ENCODE measurements around the gene MEGF11.

MEGF11 gene

DNA sequence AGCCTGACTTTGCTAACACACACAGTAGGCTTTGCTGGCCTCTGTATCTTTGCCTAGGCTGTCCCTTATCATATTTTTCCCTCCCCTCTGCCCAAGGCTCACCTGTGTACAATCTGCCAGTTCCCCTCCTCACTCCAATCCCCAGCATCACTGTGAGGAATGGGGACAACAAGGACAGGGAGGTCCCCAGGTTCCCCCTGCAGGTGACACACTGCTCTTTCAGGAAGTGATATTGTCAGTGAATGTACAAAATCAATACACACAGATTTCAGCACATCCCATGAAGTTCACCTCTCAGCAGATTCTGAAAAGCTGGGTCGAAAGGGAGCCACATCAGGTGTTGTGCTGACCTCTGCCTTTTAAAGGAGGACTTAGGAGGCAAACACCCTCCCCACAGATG is 206.8 kb downstream of the MEGF11 start:
- no peak for DNase-seq

- no peak for DNase-seq
Observed at GRCh38 chr15:66046326-66046725, 207.2 kb downstream of the MEGF11 start.

DNA sequence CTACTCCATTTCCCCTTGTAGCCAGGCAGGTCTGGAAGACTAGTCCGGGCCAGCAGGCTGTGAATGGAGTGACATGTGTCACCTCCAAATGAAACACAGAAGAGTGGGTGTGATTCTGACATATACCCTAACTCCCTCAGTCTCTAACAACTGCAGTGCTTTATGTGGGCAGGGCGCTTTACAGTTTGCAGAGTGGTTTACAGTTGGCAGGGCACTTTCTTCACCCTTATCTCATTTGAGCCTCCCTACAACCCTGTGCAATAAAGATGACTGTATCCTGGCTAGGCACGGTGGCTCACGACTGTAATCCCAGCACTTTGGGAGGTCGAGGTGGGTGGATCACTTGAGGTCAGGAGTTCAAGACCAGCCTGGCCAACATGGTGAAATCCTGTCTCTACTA is 208.0 kb downstream of the MEGF11 start:
- DNase-seq, result no peak

DNA sequence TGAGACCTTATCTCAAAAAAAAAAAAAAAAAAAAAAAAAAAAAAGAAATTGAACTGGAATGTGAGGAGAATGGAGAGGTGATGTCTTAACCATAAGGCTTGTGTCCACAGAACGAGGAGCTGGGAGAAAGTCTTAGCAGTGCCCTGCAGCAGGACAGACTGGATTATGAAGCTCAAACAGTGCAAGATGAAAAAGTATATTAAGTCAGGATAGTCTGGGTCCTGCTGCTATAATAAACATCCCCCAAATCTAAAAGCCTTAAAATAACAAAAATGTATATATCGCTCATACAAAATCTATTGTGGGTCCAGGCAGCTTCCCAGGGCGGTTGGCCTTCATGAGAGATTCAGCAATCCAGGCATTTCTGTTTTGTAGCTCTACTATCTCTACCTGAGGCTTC is 208.7 kb downstream of the MEGF11 start:
- DNase-seq, result no peak

DNA sequence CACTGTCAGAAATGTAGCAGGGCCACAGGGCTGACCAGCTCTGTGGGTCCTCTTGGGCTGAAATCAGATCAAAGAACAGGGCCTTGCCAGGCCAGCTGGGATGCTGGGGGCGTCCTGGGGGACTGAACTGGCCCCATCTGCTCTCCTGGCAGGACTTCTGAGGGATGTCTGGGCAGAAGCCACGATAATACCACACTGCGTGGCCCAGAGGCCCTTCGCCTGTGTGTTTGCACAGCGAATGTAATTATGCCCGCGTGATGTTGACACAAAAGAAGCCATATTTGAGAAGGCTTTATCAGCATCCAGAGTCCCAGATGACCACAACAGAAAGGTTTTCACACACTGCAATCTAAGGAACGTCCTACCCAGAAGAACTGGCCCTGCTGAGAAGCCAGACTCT is 210.3 kb downstream of the MEGF11 start:
- DNase-seq, result no peak

DNA sequence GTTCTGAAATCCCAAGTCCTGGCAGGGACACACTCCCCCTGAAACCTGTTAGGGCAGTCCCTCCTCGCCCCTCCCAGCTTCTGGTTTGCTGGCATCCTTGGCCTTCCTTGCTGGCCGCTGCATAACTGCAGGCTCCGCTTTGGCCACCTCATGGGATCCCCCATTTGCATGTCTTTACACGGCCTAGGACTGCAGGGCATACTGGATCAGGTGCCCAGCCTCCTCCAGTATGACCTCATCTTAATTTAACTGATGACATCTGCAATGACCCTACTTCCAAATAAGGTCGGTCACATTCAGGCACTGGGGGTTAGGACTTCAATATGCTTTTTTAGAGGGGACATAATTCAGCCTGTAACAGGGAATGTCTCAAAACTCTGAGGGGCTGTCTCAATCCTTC is 210.9 kb downstream of the MEGF11 start:
- no peak for DNase-seq

DNA sequence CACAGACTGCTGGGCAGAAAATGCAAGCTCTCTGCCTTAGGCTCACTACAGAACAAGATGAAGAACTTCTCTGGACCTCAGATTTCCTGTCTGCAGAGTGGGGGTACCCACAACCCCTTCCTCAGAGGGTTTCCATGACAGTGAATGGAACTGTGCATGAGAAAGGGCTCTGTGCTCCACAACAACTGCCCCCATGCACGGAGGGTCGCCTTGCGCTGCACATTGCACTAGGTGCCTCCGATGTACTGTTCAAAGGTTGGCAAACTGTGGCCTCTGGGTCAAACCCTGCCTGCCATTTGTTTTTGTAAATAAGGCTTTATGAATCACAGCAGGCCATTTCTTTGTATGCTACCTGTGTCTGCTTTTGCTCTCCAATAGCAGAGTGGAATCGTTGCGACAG is 212.3 kb downstream of the MEGF11 start:
- DNase-seq, result no peak

GRCh38 chr15:66040211-66040892 is 213.2 kb downstream of the MEGF11 start:
- DNase-seq, result no peak

- DNase-seq, result no peak
Observed at GRCh38 chr15:66039117-66039871, 214.3 kb downstream of the MEGF11 start.

DNA sequence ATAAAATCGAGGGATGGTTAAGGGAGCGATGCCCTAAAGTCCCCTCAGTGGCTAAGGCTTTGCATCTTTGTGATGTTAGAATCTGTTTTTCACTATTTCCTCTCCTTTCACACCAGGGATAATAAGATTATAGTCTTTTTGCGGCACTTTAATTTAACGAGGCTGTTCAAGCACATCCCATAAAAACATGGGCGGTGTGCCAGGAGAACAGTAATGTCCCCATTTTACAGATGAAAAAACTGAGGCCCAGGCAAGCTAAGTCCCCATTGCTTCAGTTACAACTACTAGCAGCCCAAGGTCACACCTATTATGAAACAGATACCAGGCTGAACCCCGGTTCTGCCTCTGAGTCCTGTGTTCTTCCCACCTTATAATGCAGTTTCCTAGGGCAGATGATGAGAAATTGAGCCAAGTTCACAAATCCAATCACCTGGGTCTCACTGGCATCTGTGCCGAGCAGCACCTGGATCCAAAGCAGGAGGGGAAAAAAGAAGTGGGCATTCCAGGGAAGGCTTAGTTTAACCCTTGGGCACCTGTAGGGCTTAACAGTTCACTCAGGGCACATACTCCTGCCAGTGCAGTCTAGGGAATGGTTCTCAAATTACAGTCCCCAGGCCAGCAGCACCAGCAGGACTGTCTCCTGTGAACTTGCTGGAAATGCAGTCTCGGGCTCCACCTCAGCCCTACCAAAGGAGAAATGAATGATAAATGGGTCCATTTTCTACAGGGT is 215.0 kb downstream of the MEGF11 start:
- no peak for DNase-seq

DNA sequence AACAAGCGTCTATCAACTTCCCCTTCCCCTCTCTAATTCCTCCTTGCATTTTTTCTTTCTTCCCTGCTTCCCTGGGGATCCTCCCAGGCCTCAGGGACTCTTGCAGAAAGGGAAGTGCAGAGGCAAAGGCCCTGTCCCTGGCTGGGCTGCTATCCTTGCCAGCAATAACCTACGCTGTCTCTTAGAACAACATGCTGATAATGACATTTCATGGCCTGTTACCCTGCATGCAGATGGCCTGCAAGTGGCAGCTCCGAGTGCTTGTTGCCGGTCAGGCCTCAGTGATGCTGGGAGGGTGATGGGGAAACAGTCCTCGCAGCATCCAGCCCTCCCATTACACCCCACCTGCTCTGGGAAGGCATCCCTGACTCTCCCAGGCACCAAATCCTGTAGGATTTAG is 216.7 kb downstream of the MEGF11 start:
- DNase-seq, result no peak

DNA sequence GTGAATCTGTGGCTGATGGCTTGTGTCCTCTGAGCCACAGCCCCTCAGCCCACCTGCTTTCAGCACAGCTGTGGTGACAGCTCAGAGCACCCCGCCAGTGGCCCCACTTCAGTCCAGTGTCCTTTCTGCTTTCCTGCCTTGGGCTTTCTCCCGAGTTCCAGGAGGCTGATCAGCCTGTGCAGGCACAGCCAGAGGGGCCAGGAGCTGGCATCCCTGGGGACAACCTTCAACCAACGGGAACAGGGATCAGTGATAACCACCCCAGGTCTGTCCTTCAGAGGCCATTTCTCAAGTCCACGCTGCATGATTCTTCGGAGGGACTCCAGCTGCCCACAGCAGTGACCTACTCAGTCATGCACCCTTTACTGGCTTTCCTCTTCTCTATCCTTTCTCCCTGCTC is 217.6 kb downstream of the MEGF11 start:
- DNase-seq, result no peak

GRCh38 chr15:66033143-66033542 is 220.4 kb downstream of the MEGF11 start:
- no peak for DNase-seq

DNA sequence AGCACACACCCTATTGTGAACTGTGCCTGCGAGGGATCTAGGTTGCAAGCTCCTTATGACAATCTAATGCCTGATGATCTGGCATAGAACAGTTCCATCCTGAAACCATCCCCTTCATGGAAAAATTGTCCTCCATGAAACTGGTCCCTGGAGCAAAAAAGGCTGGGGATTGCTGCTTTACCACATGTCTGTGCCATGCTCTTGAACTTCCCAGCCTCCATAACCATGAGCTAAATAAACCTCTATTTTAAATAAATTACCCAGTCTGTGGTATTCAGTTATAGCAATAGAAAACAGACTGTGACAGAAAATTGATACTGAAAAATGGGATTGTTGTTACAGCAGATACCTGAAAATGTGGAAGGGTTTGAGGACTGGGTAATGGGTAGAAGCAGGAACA is 221.5 kb downstream of the MEGF11 start:
- DNase-seq, result no peak

- no peak for DNase-seq
Observed at GRCh38 chr15:66030650-66031049, 222.9 kb downstream of the MEGF11 start.

DNA sequence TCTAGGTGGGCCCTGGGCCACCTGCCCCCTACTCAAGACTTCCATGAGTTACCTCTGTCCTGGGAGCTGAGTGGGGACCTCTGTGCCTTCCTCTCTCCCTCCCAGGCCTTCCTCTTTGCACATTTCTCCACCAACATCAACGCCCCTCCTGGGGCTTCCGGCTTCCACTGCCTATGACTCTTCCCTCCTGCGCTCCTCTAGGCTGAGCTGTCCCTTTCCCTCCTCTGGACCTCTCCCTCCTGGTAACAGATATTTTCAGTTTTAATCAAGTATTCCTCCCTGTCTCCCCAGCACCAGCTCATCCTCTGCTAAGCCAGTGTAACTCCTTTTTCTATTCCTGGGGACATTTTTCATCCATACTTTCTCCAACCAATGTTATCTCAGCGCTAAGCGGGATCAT is 223.9 kb downstream of the MEGF11 start:
- no peak for DNase-seq

DNA sequence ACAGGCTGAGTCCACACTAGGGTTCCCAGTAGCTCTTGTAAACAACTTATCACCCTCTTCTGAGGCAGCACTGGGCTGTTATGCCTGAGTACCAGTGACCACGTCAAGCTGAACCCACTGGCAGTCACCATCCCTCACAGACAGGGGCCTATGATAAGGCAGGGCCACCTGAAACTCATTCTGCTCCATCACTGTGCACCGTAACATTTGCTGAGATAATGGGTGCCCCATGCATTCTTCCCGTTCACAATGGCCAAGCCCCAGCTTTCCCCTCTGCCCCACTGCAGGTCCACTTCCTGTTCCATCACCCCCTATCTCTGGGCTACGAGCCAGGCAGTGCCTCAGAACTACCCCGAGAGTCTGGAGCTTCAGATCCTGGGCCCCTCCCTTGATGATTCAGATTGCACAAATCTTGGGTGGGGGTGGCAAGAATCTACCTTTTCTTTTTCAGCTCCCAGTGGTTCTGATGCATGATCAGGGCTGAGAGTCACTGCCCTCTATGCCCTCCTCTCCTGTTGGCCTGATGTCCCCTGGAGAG is 226.2 kb downstream of the MEGF11 start:
- no peak for DNase-seq

GRCh38 chr15:66025972-66026371 is 227.6 kb downstream of the MEGF11 start:
- DNase-seq, result no peak

- DNase-seq, result no peak
Observed at GRCh38 chr15:66025015-66025452, 228.5 kb downstream of the MEGF11 start.

- no peak for DNase-seq
Observed at GRCh38 chr15:66024116-66024515, 229.4 kb downstream of the MEGF11 start.

- DNase-seq, result no peak
Observed at GRCh38 chr15:66023311-66023972, 230.1 kb downstream of the MEGF11 start.

DNA sequence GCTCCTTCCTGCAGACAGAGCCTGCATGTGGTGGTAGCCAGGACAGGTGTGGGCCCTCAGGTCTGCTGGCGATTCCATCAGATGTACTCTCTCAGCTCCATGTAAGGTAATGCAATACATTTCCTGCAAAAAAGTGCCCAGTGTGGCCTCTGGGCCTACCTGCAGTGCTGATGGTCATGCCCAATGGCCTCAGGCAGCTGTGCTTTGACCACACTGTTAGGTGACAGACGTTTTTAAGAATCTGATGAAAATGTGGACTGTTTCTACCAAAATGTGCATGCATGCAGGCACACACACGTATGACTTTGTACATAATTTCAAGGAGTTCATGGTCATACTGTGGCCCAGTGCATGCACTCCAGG is 231.4 kb downstream of the MEGF11 start:
- no peak for DNase-seq

GRCh38 chr15:66021496-66022162 is 231.9 kb downstream of the MEGF11 start:
- DNase-seq, result no peak

All from 8988T (cell line).